ENCODE results near the gene CAP1.
A peak's percentile ranks its signal among the peaks of the same experiment; 100 is the strongest.
"Not testable (repeated sequence)": the region's sequence is repeated elsewhere in the genome, so short reads cannot be mapped to it uniquely, and the experiment has no call there.

The CAP1 gene

GRCh38 chr1:40032240-40032891 lies 8.2 kb upstream of the CAP1 start:
- DNase-seq, result peak; percentile 32

- no peak for DNase-seq
Observed at GRCh38 chr1:40034869-40035268, 5.7 kb upstream of the CAP1 start.

- no peak for DNase-seq
Observed at GRCh38 chr1:40036574-40036973, 4.0 kb upstream of the CAP1 start.

GRCh38 chr1:40037254-40037653 lies 3.3 kb upstream of the CAP1 start:
- DNase-seq, result not testable (repeated sequence)

- no peak for DNase-seq
Observed at GRCh38 chr1:40038697-40039096, 1.8 kb upstream of the CAP1 start.

- DNase-seq, result no peak
Observed at GRCh38 chr1:40039245-40039756, 1.2 kb upstream of the CAP1 start.

- DNase-seq, result peak; percentile 79
Observed at GRCh38 chr1:40039757-40040510, 595 bp upstream of the CAP1 start.

GRCh38 chr1:40041466-40041838 lies 923 bp downstream of the CAP1 start:
- DNase-seq, result no peak

- DNase-seq, result no peak
Observed at GRCh38 chr1:40042341-40042740, 1.8 kb downstream of the CAP1 start.

GRCh38 chr1:40044110-40044509 lies 3.6 kb downstream of the CAP1 start:
- DNase-seq, result no peak

- DNase-seq, result no peak
Observed at GRCh38 chr1:40045182-40045581, 4.7 kb downstream of the CAP1 start.

- DNase-seq, result no peak
Observed at GRCh38 chr1:40045766-40046165, 5.2 kb downstream of the CAP1 start.

GRCh38 chr1:40047276-40047675 lies 6.7 kb downstream of the CAP1 start:
- no peak for DNase-seq

GRCh38 chr1:40047769-40048168 lies 7.2 kb downstream of the CAP1 start:
- DNase-seq, result no peak

GRCh38 chr1:40049725-40050124 lies 9.2 kb downstream of the CAP1 start:
- DNase-seq, result no peak

- DNase-seq, result no peak
Observed at GRCh38 chr1:40050863-40051262, 10.3 kb downstream of the CAP1 start.

GRCh38 chr1:40053138-40053887 lies 12.8 kb downstream of the CAP1 start:
- DNase-seq, result no peak

GRCh38 chr1:40056519-40057309 lies 16.2 kb downstream of the CAP1 start:
- no peak for DNase-seq

GRCh38 chr1:40057310-40058030 lies 16.9 kb downstream of the CAP1 start:
- no peak for DNase-seq

- no peak for DNase-seq
Observed at GRCh38 chr1:40058097-40058452, 17.5 kb downstream of the CAP1 start.

GRCh38 chr1:40058453-40059337 lies 18.2 kb downstream of the CAP1 start:
- no peak for DNase-seq
